ENCODE data around the gene CNTNAP2. TPM values are rescaled to one million over a fixed set of nuclear protein-coding genes. Genes with fewer than 3 reads are reported as not detected.

CNTNAP2 gene
- total RNA-seq, 1 donor from 2014 or later: not detected

DNA sequence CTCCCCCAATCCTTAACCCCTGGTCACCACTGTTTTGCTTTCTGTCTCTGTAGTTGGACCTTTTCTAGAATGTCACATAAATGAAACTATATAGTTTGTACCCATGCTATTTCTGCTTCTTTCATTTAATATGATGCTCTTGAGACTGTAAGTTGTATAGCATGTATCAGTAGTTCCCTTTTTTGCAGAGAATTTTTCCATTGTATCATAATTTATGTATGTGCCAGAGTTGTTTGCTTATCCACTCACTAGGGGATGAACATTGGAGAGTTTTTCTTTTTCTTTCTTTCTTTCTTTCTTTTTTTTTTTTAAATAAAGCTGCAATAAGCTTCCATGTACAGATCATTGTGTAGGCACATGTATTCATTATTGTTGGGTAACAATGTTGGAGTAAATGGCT lies 544.8 kb downstream of the CNTNAP2 start:
- intact Hi-C loops (cut with micrococcal nuclease): no loop called here

DNA sequence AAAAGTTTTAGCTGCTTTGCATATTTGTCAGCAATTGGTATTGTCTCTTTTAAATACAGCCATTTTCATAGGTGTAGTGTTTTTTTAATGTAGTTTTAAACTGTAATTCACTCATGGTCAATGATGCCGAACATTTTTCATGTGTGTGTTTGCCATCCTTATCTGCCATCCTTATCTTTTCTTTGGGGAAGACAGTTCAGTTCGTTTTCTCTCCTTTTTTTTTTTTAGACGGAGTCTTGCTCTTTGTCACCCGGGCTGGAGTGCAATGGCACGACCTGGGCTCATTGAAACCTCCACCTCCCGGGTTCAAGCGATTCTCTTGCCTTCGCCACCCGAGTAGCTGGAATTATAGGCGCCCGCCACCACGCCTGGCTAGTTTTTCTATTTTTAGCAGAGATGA lies 545.3 kb downstream of the CNTNAP2 start:
- intact Hi-C loops (cut with micrococcal nuclease): no loop called here

DNA sequence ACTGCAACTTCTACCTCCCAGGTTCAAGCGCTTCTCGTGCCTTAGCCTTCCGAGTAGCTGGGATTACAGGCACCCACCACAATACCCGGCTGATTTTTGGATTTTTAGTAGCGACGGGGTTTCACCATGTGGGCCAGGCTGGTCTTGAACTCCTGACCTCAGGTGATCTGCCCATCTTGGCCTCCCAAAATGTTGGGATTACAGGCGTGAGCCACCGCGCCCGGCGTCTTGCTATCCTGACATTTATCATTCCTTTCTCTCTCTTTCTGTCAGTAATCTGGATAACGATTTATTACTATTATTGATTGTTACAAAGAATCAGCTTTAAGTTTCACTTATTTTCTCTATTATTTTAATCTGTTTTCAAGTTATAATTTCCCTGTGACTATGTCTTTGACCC lies 548.4 kb downstream of the CNTNAP2 start:
- intact Hi-C loops (cut with micrococcal nuclease): no loop called here

DNA sequence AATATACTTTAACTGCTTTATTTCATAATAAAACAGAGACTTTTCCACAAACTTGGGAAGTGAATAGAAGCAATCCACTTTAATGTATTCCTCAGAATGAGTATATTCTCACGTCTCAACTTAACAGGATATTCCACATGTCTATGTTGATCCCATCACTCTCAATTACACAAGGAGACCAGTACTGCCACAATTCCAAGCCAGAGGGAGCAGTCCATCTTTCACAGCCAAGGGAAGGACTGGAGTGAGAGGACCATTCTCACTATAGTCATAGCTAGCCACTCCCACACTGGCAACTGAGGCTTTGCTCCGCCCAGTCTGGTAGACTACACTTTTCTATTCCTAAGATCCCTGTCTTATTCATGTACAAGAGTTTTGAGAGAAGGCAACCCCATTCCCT lies 553.9 kb downstream of the CNTNAP2 start:
- intact Hi-C loops (cut with micrococcal nuclease): no loop called here

DNA sequence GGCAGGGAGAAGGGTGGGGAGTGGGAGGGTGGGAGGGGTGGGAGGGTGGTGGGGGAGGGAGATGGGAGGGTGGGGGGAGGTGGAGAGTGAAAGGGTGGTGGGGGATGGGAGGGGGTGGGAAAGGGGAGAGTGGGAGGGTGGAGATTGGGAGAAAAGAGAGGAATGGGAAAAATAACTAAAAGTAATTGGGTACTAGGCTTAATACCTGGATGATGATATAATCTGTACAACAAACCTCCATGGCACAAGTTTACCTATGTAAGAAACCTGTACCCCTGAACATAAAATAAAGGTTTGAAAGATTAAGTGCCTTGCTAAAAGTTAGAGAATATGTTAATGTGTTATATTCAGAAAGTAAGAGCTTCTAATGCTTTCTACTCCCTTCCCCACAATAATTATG lies 564.9 kb downstream of the CNTNAP2 start:
- intact Hi-C loops (cut with micrococcal nuclease): no loop called here

DNA sequence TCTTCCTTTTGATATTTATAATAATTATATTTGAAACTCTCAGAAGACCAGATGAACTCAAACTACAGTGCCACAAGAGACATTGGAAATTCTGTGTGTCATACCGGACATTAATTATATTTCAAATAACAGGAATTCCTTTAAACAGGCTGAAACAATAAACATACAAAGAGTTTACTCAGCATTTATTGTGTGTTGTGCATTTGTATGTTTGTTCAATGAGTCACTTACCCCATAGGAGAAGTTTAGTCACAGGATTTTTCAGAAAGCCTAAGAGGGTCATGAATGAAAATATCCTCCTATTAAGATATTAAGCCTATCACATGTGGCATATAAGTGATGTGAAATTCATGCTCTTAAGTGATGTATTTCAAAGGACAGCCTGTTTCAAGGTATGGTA lies 566.8 kb downstream of the CNTNAP2 start:
- intact Hi-C loops (cut with micrococcal nuclease): no loop called here

DNA sequence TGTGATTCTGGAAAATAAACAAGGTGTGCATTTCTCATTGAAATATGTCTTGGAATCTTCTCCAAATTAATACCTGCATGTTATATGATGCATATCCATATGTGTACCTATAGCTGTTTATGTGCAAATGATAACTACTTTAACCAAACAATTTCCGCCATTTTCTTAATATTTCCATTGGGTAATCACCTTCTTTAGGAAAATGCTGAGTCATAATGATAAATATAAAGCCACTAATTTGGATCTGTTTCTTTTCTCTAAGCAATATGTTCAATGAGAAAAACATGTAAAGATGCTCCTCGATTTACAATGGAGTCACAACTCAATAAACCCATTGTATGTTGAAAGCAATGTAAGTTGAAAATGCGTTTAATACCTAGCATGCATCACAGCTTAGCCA lies 574.4 kb downstream of the CNTNAP2 start:
- intact Hi-C loops (cut with micrococcal nuclease): no loop called here

DNA sequence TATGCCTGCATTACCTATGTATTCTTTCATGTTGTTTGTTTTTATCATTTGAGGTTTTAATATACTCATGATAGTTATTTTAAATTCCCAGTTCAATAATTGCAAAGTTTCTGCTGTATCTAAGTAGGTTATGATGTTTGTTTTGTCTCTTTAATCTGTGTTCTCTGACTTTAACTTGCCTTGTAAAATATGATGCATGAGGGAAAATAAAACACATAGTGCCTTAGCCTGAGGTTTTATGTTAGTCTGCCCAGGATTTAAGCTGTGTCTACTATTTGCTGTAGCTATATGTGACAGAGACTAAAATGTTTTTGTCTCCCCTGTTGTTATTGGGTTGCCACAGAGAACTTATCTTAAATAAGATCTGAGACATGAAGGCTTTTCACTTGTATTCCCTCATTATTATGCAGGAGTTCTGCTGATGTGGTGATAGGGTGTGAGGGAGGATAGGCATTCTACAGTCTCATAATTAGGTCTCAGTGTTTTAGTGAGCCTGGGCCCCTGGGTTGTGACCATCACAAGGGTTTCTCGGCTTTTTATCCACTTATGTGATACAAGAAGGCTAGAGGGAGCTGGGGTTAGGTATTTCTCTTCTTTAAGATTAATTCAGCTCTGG lies 582.5 kb downstream of the CNTNAP2 start:
- intact Hi-C loops (cut with micrococcal nuclease): no loop called here

DNA sequence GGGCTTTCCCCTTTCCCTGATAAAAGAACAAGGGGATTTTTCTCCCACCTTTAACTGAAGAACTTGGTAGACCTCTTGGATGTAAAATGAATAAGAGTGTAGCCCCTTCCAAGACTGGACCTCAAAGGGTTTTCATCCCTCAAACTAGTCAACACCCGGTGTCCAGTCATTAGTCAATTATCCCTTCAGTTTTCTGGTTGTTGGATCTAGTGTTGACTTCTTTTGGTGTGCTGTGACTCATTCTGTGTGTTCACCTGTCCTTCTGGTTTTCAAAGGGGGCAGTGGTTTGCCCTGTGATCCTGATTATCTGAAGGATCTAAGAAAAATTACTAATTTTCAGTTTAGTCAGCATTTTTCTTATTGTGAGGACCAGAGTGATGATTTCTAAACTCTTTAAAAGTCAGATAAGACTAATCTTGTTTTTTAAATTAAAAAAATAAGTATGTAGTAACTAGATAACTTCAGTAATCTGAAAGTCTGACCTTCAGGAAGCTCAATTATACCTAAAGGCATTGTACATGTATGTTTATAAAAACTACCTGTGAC lies 583.5 kb downstream of the CNTNAP2 start:
- intact Hi-C loops (cut with micrococcal nuclease): no loop called here

DNA sequence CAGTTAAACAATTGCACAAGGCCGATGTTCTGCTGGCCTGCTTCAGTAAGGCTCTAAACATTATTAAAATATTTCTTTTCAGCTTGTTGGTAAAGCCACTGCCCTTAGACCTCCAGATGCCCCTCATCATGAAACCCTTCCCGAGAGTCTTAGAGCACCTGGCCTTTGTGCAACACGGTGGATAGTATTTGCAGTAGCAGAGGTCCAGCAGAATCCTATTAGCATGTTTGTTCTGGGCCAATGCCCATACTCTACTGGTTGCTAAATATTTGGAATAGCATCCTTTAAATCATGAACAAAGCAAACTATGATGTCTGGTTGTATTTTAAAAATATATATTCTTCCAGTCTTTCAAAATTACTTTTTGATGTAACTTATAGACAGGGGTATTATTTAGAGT lies 584.6 kb downstream of the CNTNAP2 start:
- intact Hi-C loops (cut with micrococcal nuclease): no loop called here

DNA sequence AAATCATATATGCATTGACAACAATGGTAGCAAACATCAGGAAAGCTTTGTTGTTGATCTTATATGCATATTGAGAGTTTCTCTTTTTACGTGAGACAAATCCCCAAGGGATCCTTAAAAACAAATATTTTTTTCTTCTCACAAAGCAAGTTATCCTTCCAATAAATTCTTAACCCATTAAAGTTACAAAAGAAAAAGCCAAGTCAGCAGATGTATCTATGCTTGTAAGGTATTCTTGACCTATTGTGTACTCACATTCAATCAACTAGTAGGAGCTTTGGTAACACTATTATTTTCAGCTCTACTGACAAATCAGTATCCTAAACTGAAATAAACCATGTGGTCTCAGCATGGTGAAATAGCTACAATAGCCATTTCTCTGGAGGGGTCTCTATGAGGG lies 586.3 kb downstream of the CNTNAP2 start:
- intact Hi-C loops (cut with micrococcal nuclease): no loop called here

DNA sequence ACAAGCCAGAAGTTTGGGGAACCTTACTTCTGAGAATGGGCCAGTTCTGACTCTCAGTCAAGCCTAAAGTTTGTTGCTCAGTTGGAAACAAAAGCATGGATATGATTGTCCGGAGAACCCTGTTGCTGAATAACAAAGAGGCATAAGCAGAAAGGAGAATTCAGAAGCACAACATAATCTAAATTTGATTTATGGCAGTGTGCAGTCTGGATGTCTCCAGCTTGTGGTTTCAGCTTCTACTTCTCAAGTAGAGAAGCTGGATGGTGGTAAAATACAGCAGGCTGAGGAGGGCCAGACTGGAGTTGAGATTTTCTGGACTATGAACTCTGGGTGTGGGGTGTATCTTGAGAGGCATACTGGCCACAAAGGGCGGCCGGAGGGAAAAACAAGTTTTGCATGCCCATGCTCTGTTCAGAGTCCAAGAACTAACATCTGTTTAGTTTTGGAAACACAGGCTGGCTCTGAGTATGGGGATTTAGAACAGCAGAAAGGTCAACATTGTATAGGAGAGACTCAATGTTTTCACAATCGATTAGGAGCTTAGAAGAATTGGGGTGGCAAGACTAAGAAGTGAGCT lies 592.9 kb downstream of the CNTNAP2 start:
- intact Hi-C loops (cut with micrococcal nuclease): no loop called here

DNA sequence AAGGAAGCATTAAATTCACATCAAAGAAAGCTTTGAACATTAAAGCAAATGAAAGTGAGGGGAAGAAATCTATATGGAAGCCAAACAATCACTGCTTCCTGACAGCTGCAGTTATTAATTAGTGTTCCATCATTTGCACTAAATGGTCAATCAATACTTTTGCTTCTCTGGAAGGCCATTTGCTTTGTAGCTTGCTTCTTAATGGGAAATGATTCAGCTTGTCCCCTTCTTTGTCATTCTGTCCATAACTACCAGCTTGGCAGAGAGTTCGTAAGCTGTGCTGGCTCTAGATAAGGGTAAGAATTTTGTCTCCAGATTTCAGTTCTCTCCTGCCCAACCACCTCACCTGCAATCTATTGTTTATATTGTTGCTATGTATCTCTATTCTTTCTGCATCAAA lies 596.6 kb downstream of the CNTNAP2 start:
- intact Hi-C loops (cut with micrococcal nuclease): no loop called here

DNA sequence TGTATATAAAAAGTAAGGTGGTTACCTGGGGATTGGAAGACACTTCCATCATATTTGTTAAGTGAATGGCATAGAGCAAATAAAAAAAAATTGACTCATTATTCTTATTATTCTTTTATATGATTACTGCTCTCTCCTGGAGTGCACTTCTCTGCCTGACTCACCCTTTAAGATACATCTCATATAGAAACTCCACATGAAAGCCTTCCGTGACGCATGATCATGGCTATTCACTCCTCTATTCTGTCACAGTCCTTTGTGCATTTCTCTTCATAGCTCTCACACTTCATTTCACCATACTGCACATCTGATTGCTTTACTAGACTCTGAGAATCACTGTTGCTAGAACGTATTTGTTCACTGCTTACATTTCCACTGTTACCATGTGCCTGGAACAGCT lies 597.3 kb downstream of the CNTNAP2 start:
- intact Hi-C loops (cut with micrococcal nuclease): no loop called here

DNA sequence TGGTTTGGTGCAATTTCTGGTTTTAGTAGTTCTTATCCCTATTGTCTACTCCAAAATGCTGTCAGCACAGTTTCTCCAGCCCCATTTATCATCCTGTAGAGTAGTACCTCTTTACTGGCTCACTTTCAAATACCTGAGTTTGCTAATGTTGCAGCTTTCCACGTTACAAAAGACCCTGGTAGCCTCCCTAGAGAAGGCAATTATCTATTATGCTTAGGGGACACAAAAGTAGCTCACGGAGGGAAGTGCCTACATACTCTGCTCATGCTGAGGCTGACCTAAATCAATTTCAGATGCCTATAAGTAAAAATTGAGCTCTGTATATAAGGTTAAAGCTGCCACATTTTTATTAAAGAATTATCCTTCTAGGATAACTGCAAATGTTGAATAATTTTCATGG lies 603.6 kb downstream of the CNTNAP2 start:
- intact Hi-C loops (cut with micrococcal nuclease): no loop called here

DNA sequence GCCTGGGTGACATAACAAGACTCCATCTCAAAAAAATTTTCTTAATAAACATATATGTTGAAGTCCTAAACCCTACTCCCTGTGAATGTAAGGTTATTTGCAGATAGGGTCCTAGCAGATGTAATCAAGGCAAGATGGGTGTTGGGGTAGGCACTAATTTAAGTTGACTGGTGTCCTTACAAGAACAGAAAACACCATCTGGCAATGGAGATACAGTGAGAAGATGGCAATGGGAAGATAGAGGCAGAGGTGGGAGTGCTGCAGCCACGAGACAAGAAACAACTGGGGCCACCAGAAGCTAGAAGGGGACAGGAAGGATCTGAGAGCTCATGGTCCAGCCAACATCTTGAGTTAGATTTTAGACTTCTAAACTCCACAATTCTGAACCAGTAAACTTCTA lies 606.4 kb downstream of the CNTNAP2 start:
- intact Hi-C loops (cut with micrococcal nuclease): no loop called here

DNA sequence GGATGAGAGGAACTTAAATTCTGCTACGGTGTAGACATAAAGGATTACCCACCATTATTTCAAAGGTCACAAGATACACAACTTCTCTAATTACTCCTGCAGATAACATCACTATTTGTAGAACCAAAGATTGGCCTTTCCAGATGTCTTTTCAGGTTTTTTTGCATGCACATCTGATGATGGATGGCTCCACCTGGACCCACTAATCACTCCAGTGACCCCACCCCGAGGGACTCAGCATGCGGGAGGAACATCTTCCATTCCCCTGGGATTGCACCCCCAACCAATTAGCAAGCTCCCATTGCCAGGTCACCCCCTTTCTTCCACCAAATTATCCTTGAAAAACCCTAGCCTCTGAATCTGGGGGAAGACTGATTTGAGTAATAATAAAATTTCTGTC lies 608.9 kb downstream of the CNTNAP2 start:
- intact Hi-C loops (cut with micrococcal nuclease): no loop called here

DNA sequence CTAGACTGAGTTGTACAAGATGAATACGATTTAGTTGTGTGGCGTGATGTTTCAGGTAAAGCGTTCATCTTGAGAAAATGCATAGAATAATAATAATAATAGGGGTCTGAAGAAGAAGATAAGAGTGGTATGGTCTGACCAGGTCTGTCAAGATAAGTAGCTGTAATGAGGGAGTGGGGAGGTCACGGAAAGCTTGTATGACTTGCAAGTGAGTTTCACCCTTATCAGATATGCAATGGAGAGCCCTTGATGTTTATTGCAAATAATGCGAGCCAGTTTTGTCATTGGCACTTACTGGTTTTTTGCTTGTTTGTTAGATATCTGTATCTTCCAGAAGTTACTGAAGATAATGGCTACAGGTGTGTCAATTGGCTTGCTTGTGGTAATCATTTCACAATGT lies 611.5 kb downstream of the CNTNAP2 start:
- intact Hi-C loops (cut with micrococcal nuclease): no loop called here

DNA sequence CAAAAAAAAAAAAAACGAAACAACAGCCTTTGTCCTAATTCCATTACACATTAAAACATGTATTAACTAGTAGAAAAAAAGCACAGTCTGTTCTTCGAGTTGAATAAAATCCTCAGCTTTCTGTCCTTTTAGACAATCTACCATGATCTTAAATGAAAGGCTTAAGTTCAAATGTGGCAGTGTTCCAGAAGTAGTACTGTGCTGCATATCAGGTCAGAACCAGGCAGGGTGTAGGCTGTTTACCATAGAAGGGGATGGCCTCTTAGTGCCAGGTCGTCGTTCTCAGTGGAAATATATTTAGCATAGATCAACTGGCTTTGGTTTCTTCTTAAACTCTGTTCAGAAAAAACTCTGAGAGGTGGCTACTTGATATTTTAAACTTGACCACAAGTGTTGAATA lies 612.0 kb downstream of the CNTNAP2 start:
- intact Hi-C loops (cut with micrococcal nuclease): no loop called here

DNA sequence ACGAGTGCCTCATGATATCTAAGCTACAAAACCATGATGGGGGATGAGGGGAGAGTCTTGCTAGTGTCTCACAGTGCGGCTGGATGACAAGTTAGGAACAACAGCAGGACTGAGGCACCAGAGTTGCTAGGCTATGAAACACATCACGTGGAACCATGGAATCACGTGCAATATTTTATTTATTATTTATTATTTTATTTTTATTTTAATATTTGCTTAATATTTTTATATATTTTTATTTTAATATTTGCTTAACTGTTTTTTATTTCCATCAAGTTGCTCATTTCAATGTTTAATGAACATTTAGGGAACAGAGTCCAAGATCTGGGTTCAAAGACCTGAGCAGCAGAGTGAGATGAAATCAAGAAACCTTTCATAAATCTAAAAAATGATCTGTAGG lies 614.6 kb downstream of the CNTNAP2 start:
- intact Hi-C loops (cut with micrococcal nuclease): no loop called here

DNA sequence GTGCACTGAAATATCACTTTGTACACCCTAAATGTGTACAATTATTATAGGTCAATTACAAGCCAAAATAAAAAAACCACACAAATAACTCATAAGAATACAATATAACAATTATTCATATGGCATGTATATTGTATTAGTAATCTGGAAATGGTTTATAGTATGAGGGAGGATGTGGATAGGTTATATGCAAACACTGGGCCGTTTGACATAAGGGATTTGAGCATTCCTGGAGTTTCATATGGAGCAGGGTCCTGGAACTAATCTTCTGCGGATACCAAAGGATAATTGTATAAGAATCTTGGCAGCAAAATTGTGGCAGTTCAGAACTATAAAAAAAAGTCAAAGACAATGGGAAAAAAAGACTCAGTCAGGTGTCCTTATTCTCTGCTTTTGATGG lies 619.4 kb downstream of the CNTNAP2 start:
- intact Hi-C loops (cut with micrococcal nuclease): no loop called here

DNA sequence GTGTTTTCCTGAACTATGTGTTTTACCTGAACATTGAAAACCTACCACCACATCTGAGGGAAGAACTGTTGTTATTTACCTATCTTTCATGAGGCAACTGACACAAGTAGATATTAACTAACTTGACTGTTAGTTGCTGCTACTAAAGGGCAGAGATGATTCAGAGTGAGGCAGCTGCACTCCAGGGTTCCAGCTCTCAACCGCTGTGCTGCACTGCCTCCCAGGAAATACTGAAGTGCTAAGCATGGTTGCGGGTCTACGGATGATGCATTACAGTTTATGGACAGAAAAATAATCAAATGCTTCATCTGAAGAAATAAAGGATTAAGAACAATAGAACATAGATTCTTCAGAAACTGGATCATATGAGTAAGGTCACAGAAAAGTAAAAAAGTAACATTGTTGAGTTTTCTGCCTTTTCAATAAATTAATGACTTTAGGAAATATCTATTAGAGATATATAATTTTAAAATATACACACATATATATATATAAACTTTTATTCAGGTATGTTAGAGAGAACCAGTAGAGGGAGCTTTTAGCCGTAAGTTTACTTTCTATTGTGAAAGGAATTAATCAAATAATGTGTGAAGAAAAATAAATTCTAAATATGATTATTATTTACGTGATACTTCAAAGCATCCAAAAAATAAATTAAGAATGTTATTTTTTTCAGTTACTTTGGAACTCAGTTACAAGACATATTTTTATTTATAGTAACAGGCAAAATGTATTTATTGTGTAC lies 620.0 kb downstream of the CNTNAP2 start:
- intact Hi-C loops (cut with micrococcal nuclease): no loop called here

DNA sequence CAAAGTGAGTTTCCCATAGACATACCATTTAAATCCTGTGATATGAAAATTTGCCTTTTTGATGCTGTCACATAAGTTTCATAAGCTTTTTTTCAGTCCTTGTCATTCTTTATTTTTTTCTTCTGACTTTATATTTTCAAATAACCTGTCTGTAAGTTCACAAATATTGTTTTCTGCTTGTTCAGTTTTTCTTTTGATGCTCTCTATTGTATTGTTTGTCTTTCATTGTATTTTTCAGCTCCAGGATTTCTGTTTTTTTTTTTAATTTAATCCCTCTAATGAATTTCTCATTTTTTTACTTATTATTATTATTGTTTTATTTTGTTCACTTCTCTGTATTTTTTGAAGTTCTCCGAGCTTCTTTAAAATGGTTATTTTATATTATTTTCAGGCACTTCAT lies 623.4 kb downstream of the CNTNAP2 start:
- intact Hi-C loops (cut with micrococcal nuclease): no loop called here
